WTC11 (cell line): Measurements from ENCODE around the gene CDK5. TPM values are rescaled to one million over a fixed set of nuclear protein-coding genes. Genes with fewer than 3 reads are reported as not detected.

Source experiments
- ATAC-seq: fragments of 200-7000 bp; cut with Tn5 transposase; 2 replicates; pipeline ENCODE4 v1.10.0; 2021; ENCODE audit warnings: mild to moderate bottlenecking, moderate library complexity
- CTCF ChIA-PET: fragments of 300-600 bp; sonication (Branson Sonifier 250); formaldehyde crosslinking; loops from one replicate; lab custom pipeline; 2021; ENCODE audit warnings: antibody characterized with exemption; lab: Charles Lee
- POLR2A ChIA-PET: fragments of 350-600 bp; sonication (Branson Sonifier 250); formaldehyde crosslinking; loops from one replicate; lab custom pipeline; 2021; ENCODE audit warnings: antibody characterized with exemption; lab: Charles Lee
- DNase-seq: peaks from one replicate; pipeline ENCODE4 v3.0.0; 2021; ENCODE audit warnings: low spot score
- H3K27ac Mint-ChIP-seq: 2 replicates; pipeline ENCODE4 v1.8.0; 2021; ENCODE audit warnings: mixed read lengths
- H3K27me3 Mint-ChIP-seq: 2 replicates; pipeline ENCODE4 v1.8.0; 2021; ENCODE audit warnings: low read depth, mild to moderate bottlenecking, moderate library complexity, mixed read lengths
- H3K36me3 Mint-ChIP-seq: 2 replicates; pipeline ENCODE4 v1.8.0; 2021; ENCODE audit warnings: mixed read lengths
- H3K4me1 Mint-ChIP-seq: 2 replicates; pipeline ENCODE4 v1.8.0; 2022; ENCODE audit warnings: mixed read lengths
- H3K4me3 Mint-ChIP-seq: 2 replicates; pipeline ENCODE4 v1.8.0; 2021; ENCODE audit warnings: mild to moderate bottlenecking, moderate library complexity, mixed read lengths
- H3K9me3 Mint-ChIP-seq: 2 replicates; pipeline ENCODE4 v1.8.0; 2021; ENCODE audit warnings: mixed read lengths
- E2F5 ChIP-seq: sonication (generic); formaldehyde crosslinking; IDR thresholded peaks from 2 replicates; pipeline ENCODE4 v1.8.1; 2022; ENCODE audit warnings: mild to moderate bottlenecking, moderate library complexity, missing genetic modification reagents
- FOXJ3 ChIP-seq: sonication (generic); formaldehyde crosslinking; IDR thresholded peaks from 2 replicates; pipeline ENCODE4 v1.9.0; 2021; ENCODE audit warnings: missing genetic modification reagents, mild to moderate bottlenecking, borderline replicate concordance
- GRHL2 ChIP-seq: fragments of 250-450 bp; sonication (Bioruptor Pico); IDR thresholded peaks from 2 replicates; pipeline ENCODE4 v1.8.0; 2022; ENCODE audit warnings: mild to moderate bottlenecking, moderate library complexity; ENCODE audit not compliant: insufficient replicate concordance, severe bottlenecking
- MYBL2 ChIP-seq: sonication (generic); formaldehyde crosslinking; IDR thresholded peaks from 2 replicates; pipeline ENCODE4 v1.8.1; 2023; ENCODE audit warnings: mild to moderate bottlenecking, moderate library complexity, missing genetic modification reagents
- NFE2L1 ChIP-seq: sonication (generic); formaldehyde crosslinking; IDR thresholded peaks from 2 replicates; pipeline ENCODE4 v1.8.1; 2023; ENCODE audit warnings: missing genetic modification reagents
- NR2C2 ChIP-seq: sonication (generic); formaldehyde crosslinking; IDR thresholded peaks from 2 replicates; pipeline ENCODE4 v1.8.0; 2022; ENCODE audit warnings: mild to moderate bottlenecking, missing genetic modification reagents
- PRDM15 ChIP-seq: sonication (generic); formaldehyde crosslinking; IDR thresholded peaks from 2 replicates; pipeline ENCODE4 v1.8.0; 2022; ENCODE audit warnings: missing genetic modification reagents
- SMAD3 ChIP-seq: sonication (generic); formaldehyde crosslinking; IDR thresholded peaks from 2 replicates; pipeline ENCODE4 v1.8.0; 2022; ENCODE audit warnings: missing genetic modification reagents, mild to moderate bottlenecking, borderline replicate concordance
- TEAD4 ChIP-seq: sonication (generic); formaldehyde crosslinking; IDR thresholded peaks from 2 replicates; pipeline ENCODE4 v1.8.0; 2022; ENCODE audit warnings: mild to moderate bottlenecking, missing genetic modification reagents
- ZNF121 ChIP-seq: sonication (generic); formaldehyde crosslinking; IDR thresholded peaks from 2 replicates; pipeline ENCODE4 v1.8.0; 2023; ENCODE audit warnings: missing genetic modification reagents
- ZNF317 ChIP-seq: sonication (generic); formaldehyde crosslinking; IDR thresholded peaks from 2 replicates; pipeline ENCODE4 v1.8.1; 2023; ENCODE audit warnings: low read depth, mild to moderate bottlenecking, moderate library complexity, missing genetic modification reagents, borderline replicate concordance
- ZNF396 ChIP-seq: fragments of 250-450 bp; sonication (Bioruptor Pico); IDR thresholded peaks from 2 replicates; pipeline ENCODE4 v1.8.0; 2021; ENCODE audit warnings: mild to moderate bottlenecking, moderate library complexity, borderline replicate concordance
- ZSCAN18 ChIP-seq: fragments of 250-450 bp; sonication (Bioruptor Pico); IDR thresholded peaks from 2 replicates; pipeline ENCODE4 v2.1.2; 2022; ENCODE audit warnings: mild to moderate bottlenecking, moderate library complexity
- total RNA-seq: library from RNA; stranded (reverse); gene quantifications from 3 replicates; pipeline ENCODE4 v1.2.3, GENCODE V29; 2021
- TF ChIP-seq, protein P1 (sequence below): sonication (generic); formaldehyde crosslinking; IDR thresholded peaks from 2 replicates; pipeline ENCODE4 v1.8.1; 2023; ENCODE audit warnings: mild to moderate bottlenecking, missing genetic modification reagents, borderline replicate concordance

Gene CDK5
- total RNA-seq, 1 experiment from 2014 or later = 27.8 TPM

GRCh38 chr7:151095828-151096475 lies 38.3 kb upstream of the CDK5 start:
- ATAC-seq (no peak), DNase-seq (no peak)
- H3K27me3 Mint-ChIP-seq = no peaks in the 10 kb centered on the region
- H3K27ac Mint-ChIP-seq = no peak overlapping the region
- H3K4me3 Mint-ChIP-seq = no peak overlapping the region
- peaks cover 19% of the 10 kb centered on the region for H3K36me3 Mint-ChIP-seq
- CTCF ChIA-PET = interaction anchor here (0.9 to 10.4 kb wide), 3 partner anchors 16 to 36 kb away, joined by 3 to 118 read pairs (median 4); no protein-coding TSS in a partner anchor
- H3K4me1 Mint-ChIP-seq = peaks cover 26% of the 10 kb centered on the region
- TF ChIP-seq NFE2L1 (no peak), FOXJ3 (CRISPR knock-in tag) (no peak), SMAD3 (CRISPR knock-in tag) (no peak)
- TF ChIP-seq, all 79 proteins: peak for 0
- H3K9me3 Mint-ChIP-seq = no peaks in the 10 kb centered on the region
- POLR2A ChIA-PET = no interaction called here

DNA sequence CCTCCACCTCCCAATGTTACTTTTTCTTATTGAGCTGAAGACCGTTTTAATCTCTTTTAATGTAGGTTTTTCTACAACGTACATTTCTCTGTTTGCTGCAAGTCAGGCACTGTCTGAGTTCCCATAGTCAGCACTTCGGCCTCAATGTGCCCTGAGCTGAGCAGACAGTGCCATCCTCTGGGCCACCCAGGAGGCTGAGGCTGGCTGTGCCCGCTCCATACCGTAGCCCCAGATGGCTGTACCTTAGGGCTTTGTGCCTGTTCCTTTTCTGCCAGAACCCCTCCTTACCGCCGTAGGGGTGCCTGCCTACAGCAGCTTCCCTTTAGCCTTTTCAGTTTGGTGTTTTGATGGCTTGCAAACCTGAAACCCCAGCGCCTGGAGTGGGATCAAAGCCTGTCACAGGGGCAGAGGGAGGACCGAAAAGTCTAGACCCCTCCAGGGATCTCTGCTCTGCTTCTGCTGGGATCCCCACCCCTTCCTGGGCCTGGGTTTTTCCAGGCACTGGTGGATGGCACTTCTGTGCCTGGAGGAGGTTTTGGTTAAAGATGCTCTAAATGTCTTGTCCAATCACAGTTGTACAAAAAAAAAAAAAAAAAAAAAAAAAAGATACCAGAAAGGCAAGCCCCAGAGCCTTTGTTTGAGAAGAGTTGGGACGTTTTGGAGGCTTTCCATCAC lies 37.6 kb upstream of the CDK5 start:
- peaks cover 25% of the 10 kb centered on the region for H3K4me1 Mint-ChIP-seq
- POLR2A ChIA-PET = no interaction called here
- ATAC-seq = no peak
- H3K9me3 Mint-ChIP-seq = no peaks in the 10 kb centered on the region
- CTCF ChIA-PET = interaction anchor here (0.6 to 10.4 kb wide), 6 partner anchors 9 to 1242 kb away, joined by 3 to 118 read pairs (median 4); no protein-coding TSS in a partner anchor
- DNase-seq = no peak
- H3K27ac Mint-ChIP-seq = no peak overlapping the region
- H3K4me3 Mint-ChIP-seq = no peak overlapping the region
- no peak for TF ChIP-seq TEAD4 (CRISPR knock-in tag)
- no peak for TF ChIP-seq ZNF317 (CRISPR knock-in tag)
- TF ChIP-seq ZNF396 (CRISPR knock-in tag) = no peak
- no peaks in the 10 kb centered on the region for H3K27me3 Mint-ChIP-seq
- H3K36me3 Mint-ChIP-seq = peaks cover 19% of the 10 kb centered on the region

GRCh38 chr7:151094675-151095074 lies 37.0 kb upstream of the CDK5 start:
- peaks cover 26% of the 10 kb centered on the region for H3K4me1 Mint-ChIP-seq
- no peak for ATAC-seq
- POLR2A ChIA-PET = no interaction called here

GRCh38 chr7:151093748-151094147 lies 36.1 kb upstream of the CDK5 start:
- H3K4me1 Mint-ChIP-seq = peaks cover 31% of the 10 kb centered on the region
- no peaks in the 10 kb centered on the region for H3K9me3 Mint-ChIP-seq
- peaks cover 19% of the 10 kb centered on the region for H3K36me3 Mint-ChIP-seq
- ChIA-PET CTCF (interaction anchor here (0.9 to 10.4 kb wide), 2 partner anchors 19 to 75 kb away, joined by 4 to 118 read pairs; no protein-coding TSS in a partner anchor), POLR2A (no interaction called here)
- H3K4me3 Mint-ChIP-seq = no peak overlapping the region
- H3K27me3 Mint-ChIP-seq = peaks cover 8% of the 10 kb centered on the region
- DNase-seq (no peak), ATAC-seq (no peak)
- TF ChIP-seq GRHL2 (CRISPR knock-in tag) (no peak), ZSCAN18 (CRISPR knock-in tag) (no peak), PRDM15 (CRISPR knock-in tag) (no peak), E2F5 (CRISPR knock-in tag) (no peak), NR2C2 (no peak), NFE2L1 (no peak)
- TF ChIP-seq, protein P1, sequence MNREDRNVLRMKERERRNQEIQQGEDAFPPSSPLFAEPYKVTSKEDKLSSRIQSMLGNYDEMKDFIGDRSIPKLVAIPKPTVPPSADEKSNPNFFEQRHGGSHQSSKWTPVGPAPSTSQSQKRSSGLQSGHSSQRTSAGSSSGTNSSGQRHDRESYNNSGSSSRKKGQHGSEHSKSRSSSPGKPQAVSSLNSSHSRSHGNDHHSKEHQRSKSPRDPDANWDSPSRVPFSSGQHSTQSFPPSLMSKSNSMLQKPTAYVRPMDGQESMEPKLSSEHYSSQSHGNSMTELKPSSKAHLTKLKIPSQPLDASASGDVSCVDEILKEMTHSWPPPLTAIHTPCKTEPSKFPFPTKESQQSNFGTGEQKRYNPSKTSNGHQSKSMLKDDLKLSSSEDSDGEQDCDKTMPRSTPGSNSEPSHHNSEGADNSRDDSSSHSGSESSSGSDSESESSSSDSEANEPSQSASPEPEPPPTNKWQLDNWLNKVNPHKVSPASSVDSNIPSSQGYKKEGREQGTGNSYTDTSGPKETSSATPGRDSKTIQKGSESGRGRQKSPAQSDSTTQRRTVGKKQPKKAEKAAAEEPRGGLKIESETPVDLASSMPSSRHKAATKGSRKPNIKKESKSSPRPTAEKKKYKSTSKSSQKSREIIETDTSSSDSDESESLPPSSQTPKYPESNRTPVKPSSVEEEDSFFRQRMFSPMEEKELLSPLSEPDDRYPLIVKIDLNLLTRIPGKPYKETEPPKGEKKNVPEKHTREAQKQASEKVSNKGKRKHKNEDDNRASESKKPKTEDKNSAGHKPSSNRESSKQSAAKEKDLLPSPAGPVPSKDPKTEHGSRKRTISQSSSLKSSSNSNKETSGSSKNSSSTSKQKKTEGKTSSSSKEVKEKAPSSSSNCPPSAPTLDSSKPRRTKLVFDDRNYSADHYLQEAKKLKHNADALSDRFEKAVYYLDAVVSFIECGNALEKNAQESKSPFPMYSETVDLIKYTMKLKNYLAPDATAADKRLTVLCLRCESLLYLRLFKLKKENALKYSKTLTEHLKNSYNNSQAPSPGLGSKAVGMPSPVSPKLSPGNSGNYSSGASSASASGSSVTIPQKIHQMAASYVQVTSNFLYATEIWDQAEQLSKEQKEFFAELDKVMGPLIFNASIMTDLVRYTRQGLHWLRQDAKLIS = no peak
- peak overlapping the region; percentile 34; the same call in 1 of the 2 replicates for H3K27ac Mint-ChIP-seq

More at GRCh38 chr7:151094675-151095074, 37.0 kb upstream of the CDK5 start:
- no peak for DNase-seq
- no peaks in the 10 kb centered on the region for H3K9me3 Mint-ChIP-seq
- peaks cover under 1% of the 10 kb centered on the region; the same call in 1 of the 2 replicates for H3K27me3 Mint-ChIP-seq
- H3K4me3 Mint-ChIP-seq = no peak overlapping the region
- H3K27ac Mint-ChIP-seq = no peak overlapping the region
- TF ChIP-seq ZNF121 (CRISPR knock-in tag) (peak; percentile 91), MYBL2 (CRISPR knock-in tag) (no peak)
- peaks cover 19% of the 10 kb centered on the region for H3K36me3 Mint-ChIP-seq
- CTCF ChIA-PET = interaction anchor here (0.6 to 10.4 kb wide), 4 partner anchors 10 to 1242 kb away, joined by 3 to 118 read pairs (median 4); no protein-coding TSS in a partner anchor
